HepG2 (cell line): ENCODE data around the gene ADAT3. TPM values are rescaled to one million over a fixed set of nuclear protein-coding genes. Genes with fewer than 3 reads are reported as not detected.

Experiments
- ARNT2 ChIP-seq: sonication (generic); formaldehyde crosslinking; IDR thresholded peaks from 2 replicates; pipeline ENCODE4 v1.8.0; 2022; ENCODE audit warnings: mild to moderate bottlenecking, low read depth, missing genetic modification reagents, moderate library complexity
- BCL3 ChIP-seq: sonication (generic); formaldehyde crosslinking; IDR thresholded peaks from 2 replicates; pipeline ENCODE4 v1.5.1; 2020; ENCODE audit warnings: mild to moderate bottlenecking, missing genetic modification reagents, moderate library complexity
- CERS6 ChIP-seq: sonication (generic); formaldehyde crosslinking; IDR thresholded peaks from 2 replicates; pipeline ENCODE4 v1.5.0; 2020; ENCODE audit warnings: missing genetic modification reagents
- GMEB1 ChIP-seq: sonication (generic); formaldehyde crosslinking; IDR thresholded peaks from 2 replicates; pipeline ENCODE4 v1.5.1; 2020; ENCODE audit warnings: missing genetic modification reagents, mild to moderate bottlenecking, borderline replicate concordance
- HDAC1 ChIP-seq: sonication (generic); formaldehyde crosslinking; IDR thresholded peaks from 2 replicates; pipeline ENCODE4 v1.5.1; 2020; ENCODE audit warnings: mild to moderate bottlenecking, missing genetic modification reagents
- HMGXB4 ChIP-seq, 2 experiments: sonication (generic) in 1 of 2; formaldehyde crosslinking in 1 of 2; IDR thresholded peaks; 2 replicates each; pipeline versions ENCODE4 v1.4.0 to v1.6.1; 2018 to 2020; ENCODE audit warnings: missing genetic modification reagents in 2 of 2, borderline replicate concordance in 1 of 2, low read depth in 1 of 2, mild to moderate bottlenecking in 1 of 2, missing biosample characterization in 1 of 2
- KLF13 ChIP-seq: sonication (generic); formaldehyde crosslinking; IDR thresholded peaks from 2 replicates; pipeline ENCODE4 v1.4.0; 2020; ENCODE audit warnings: mild to moderate bottlenecking, missing genetic modification reagents
- NCOA2 ChIP-seq: sonication (generic); formaldehyde crosslinking; IDR thresholded peaks from 2 replicates; pipeline ENCODE4 v1.8.0; 2022; ENCODE audit warnings: inconsistent platforms
- NFATC3 ChIP-seq: sonication (generic); formaldehyde crosslinking; IDR thresholded peaks from 2 replicates; pipeline ENCODE4 v1.5.1; 2020; ENCODE audit warnings: mild to moderate bottlenecking, missing genetic modification reagents
- SKIL ChIP-seq: sonication (generic); formaldehyde crosslinking; IDR thresholded peaks from 2 replicates; pipeline ENCODE4 v1.8.0; 2022; ENCODE audit warnings: missing genetic modification reagents, mild to moderate bottlenecking, moderate library complexity, borderline replicate concordance
- TEAD3 ChIP-seq: optimal IDR thresholded peaks from 2 replicates; pipeline ENCODE3; 2016; ENCODE audit warnings: borderline replicate concordance
- TFDP1 ChIP-seq: IDR thresholded peaks from 2 replicates; pipeline ENCODE4 v1.6.1; 2016; ENCODE audit warnings: missing compliant biosample characterization, missing genetic modification reagents, borderline replicate concordance
- ZMYM2 ChIP-seq: sonication (generic); formaldehyde crosslinking; IDR thresholded peaks from 2 replicates; pipeline ENCODE4 v1.8.0; 2022; ENCODE audit warnings: mild to moderate bottlenecking, missing genetic modification reagents
- ZNF30 ChIP-seq: sonication (generic); formaldehyde crosslinking; IDR thresholded peaks from 2 replicates; pipeline ENCODE4 v1.5.0; 2020; ENCODE audit warnings: mild to moderate bottlenecking, missing genetic modification reagents
- ZNF567 ChIP-seq: sonication (generic); formaldehyde crosslinking; IDR thresholded peaks from 2 replicates; pipeline ENCODE4 v1.8.1; 2023; ENCODE audit warnings: mild to moderate bottlenecking, missing genetic modification reagents, borderline replicate concordance
- ZNF589 ChIP-seq: sonication (generic); formaldehyde crosslinking; conservative IDR thresholded peaks from 2 replicates; pipeline ENCODE4 v1.8.0; 2022; ENCODE audit warnings: mild to moderate bottlenecking, moderate library complexity, missing genetic modification reagents
- ZNF746 ChIP-seq: sonication (generic); formaldehyde crosslinking; IDR thresholded peaks from 2 replicates; pipeline ENCODE4 v1.8.0; 2022; ENCODE audit warnings: mild to moderate bottlenecking, missing genetic modification reagents
- polyA plus RNA-seq, 8 experiments: library from polyadenylated mRNA; depleted of rRNA in 3 of 8; stranded (reverse) in 7 of 8; unstranded in 1 of 8; fragments of >200 nt; fragmentation: Illumina TruSeq in 4 of 8; extraction: Trizol in 4 of 8; gene quantifications; 2 replicates each; pipeline versions ENCODE4 v1.2.1 to v1.2.3, GENCODE V29; 2011 to 2016; ENCODE audit warnings: low read depth in 4 of 8, missing spikeins in 1 of 8, mixed read lengths in 1 of 8; ENCODE audit not compliant: insufficient read depth in 1 of 8
- total RNA-seq, 5 experiments: library from RNA; depleted of rRNA; stranded (reverse); fragments of >200 nt; fragmentation: Illumina TruSeq; extraction: Trizol; gene quantifications; 2 replicates each; pipeline ENCODE4 v1.2.3, GENCODE V29; 2016; ENCODE audit warnings: low read depth in 1 of 5

Gene ADAT3
- total and polyA plus RNA-seq, 2 of the 13 experiments (the other 11 are each of a cell fraction or from before 2014, with no cell fraction given) = 0.95 to 3.5 TPM

- TF ChIP-seq ARNT2 (CRISPR knock-in tag) (peak; percentile 95), ZNF589 (CRISPR knock-in tag) (peak; percentile 79; the same call in 1 of the 2 replicates), ZNF567 (CRISPR knock-in tag) (no peak), CERS6 (CRISPR knock-in tag) (no peak), ZNF746 (CRISPR knock-in tag) (peak; percentile 70; the same call in 1 of the 2 replicates), ZMYM2 (CRISPR knock-in tag) (0 out of 2 replicates have a peak, but pooled peaks have one; percentile 49), TEAD3 (CRISPR knock-in tag) (peak; percentile 74), NFATC3 (no peak), SKIL (peak; percentile 70; the same call in 1 of the 2 replicates), HDAC1 (peak; percentile 94), HMGXB4 (CRISPR knock-in tag; IDR thresholded peaks at IDR 0.05; ENCODE audit: borderline replicate concordance in 1 of 2, low read depth in 1 of 2) (peak; percentile 65 to 84), GMEB1 (CRISPR knock-in tag) (peak; percentile 98), KLF13 (CRISPR knock-in tag) (peak; percentile 27; the same call in 1 of the 2 replicates), BCL3 (CRISPR knock-in tag) (peak; percentile 84; the same call in 1 of the 2 replicates), TFDP1 (CRISPR knock-in tag) (peak; percentile 96), NCOA2 (CRISPR knock-in tag) (peak; percentile 35; the same call in 1 of the 2 replicates), ZNF30 (CRISPR knock-in tag) (0 out of 2 replicates have a peak, but pooled peaks have one; percentile 55)
Measured at GRCh38 chr19:1875646-1876495, 29.3 kb upstream of the ADAT3 start (continued).
